Kidney epithelial cell (primary cell): Measurements from ENCODE around the gene LMNA. TPM values are rescaled to one million over a fixed set of nuclear protein-coding genes. Genes with fewer than 3 reads are reported as not detected.
A peak's percentile ranks its signal among the peaks of the same experiment; 100 is the strongest.
"Not testable (repeated sequence)": the region's sequence is repeated elsewhere in the genome, so short reads cannot be mapped to it uniquely, and the experiment has no call there.

ENCODE experiments used
- DNase-seq: peaks from one replicate; pipeline ENCODE4 v3.0.0-alpha.2; 2010; ENCODE audit warnings: low read depth
- H3K27me3 ChIP-seq: 2 replicates; pipeline ENCODE4 v1.6.0; 2011; ENCODE audit warnings: low read length; ENCODE audit not compliant: control insufficient read depth, insufficient read depth
- H3K36me3 ChIP-seq: 2 replicates; pipeline ENCODE4 v1.5.1; 2011; ENCODE audit warnings: low read length; ENCODE audit not compliant: control insufficient read depth, insufficient read depth
- H3K4me3 ChIP-seq: 2 replicates; pipeline ENCODE4 v1.5.1; 2011; ENCODE audit warnings: low read depth, mild to moderate bottlenecking, control low read depth, low read length
- CTCF ChIP-seq: IDR thresholded peaks from 2 replicates; pipeline ENCODE4 v1.5.1; 2011; ENCODE audit warnings: mild to moderate bottlenecking, moderate library complexity, low read length, control low read depth, inconsistent platforms; ENCODE audit not compliant: insufficient read depth, poor library complexity, severe bottlenecking
- total RNA-seq: library from RNA; depleted of rRNA; stranded (reverse); fragments of >200 nt; gene quantifications from 2 replicates; pipeline ENCODE4 v1.2.3, GENCODE V29; 2015

LMNA gene
- total RNA-seq, 1 donor from 2014 or later = 280 TPM

- no peaks in the 10 kb centered on the region for H3K36me3 ChIP-seq
- DNase-seq = no peak
- no peak for TF ChIP-seq CTCF
- no peaks in the 10 kb centered on the region for H3K27me3 ChIP-seq
- H3K4me3 ChIP-seq = no peak overlapping the region
Observed at GRCh38 chr1:156122086-156122485, 7.6 kb downstream of the LMNA start.

- no peak for DNase-seq
- H3K27me3 ChIP-seq = no peaks in the 10 kb centered on the region
- TF ChIP-seq CTCF = no peak
- H3K36me3 ChIP-seq = no peaks in the 10 kb centered on the region
- H3K4me3 ChIP-seq = no peak overlapping the region
Observed at GRCh38 chr1:156122519-156123355, 8.2 kb downstream of the LMNA start.

- Histone ChIP-seq H3K36me3 (no peaks in the 10 kb centered on the region), H3K27me3 (no peaks in the 10 kb centered on the region)
- peak; percentile 89 for DNase-seq
Observed at GRCh38 chr1:156123356-156124196, 9.1 kb downstream of the LMNA start.

GRCh38 chr1:156124557-156125483 lies 10.3 kb downstream of the LMNA start:
- no peak for TF ChIP-seq CTCF
- H3K27me3 ChIP-seq = no peaks in the 10 kb centered on the region
- no peaks in the 10 kb centered on the region for H3K36me3 ChIP-seq
- DNase-seq = no peak
- no peak overlapping the region for H3K4me3 ChIP-seq

More at GRCh38 chr1:156123356-156124196, 9.1 kb downstream of the LMNA start:
- peak; percentile 36 for TF ChIP-seq CTCF
- H3K4me3 ChIP-seq = no peak overlapping the region

- DNase-seq, H3K4me3 ChIP-seq, H3K27me3 ChIP-seq, H3K36me3 ChIP-seq: not testable (repeated sequence)
Observed at GRCh38 chr1:156125544-156125943, 11.0 kb downstream of the LMNA start.
